HUES6 (cell line): ENCODE measurements around the gene CD79B.
A peak's percentile ranks its signal among the peaks of the same experiment; 100 is the strongest.
"Not testable (repeated sequence)": the region's sequence is repeated elsewhere in the genome, so short reads cannot be mapped to it uniquely, and the experiment has no call there.

ENCODE experiments used
- H3K27ac ChIP-seq: 2 replicates; pipeline ENCODE4 v1.7.0; 2013; ENCODE audit warnings: low read depth, mild to moderate bottlenecking, low read length, inconsistent platforms
- H3K27me3 ChIP-seq: 2 replicates; pipeline ENCODE4 v1.6.1; 2013; ENCODE audit warnings: low read length; ENCODE audit not compliant: control insufficient read depth, insufficient read depth
- H3K36me3 ChIP-seq: 2 replicates; pipeline ENCODE4 v1.6.1; 2013; ENCODE audit warnings: low read length; ENCODE audit not compliant: control insufficient read depth, insufficient read depth
- H3K4me1 ChIP-seq: 2 replicates; pipeline ENCODE4 v1.6.1; 2013; ENCODE audit warnings: low read length; ENCODE audit not compliant: control insufficient read depth, insufficient read depth
- H3K4me3 ChIP-seq: 2 replicates; pipeline ENCODE4 v1.5.1; 2013; ENCODE audit warnings: low read depth, low read length
- H3K9ac ChIP-seq: one replicate; pipeline ENCODE4 v1.6.1; 2013; ENCODE audit warnings: mild to moderate bottlenecking, low read length
- H3K9me3 ChIP-seq: 2 replicates; pipeline ENCODE4 v1.6.1; 2013; ENCODE audit warnings: low read depth, low read length; ENCODE audit not compliant: control insufficient read depth, insufficient read depth

The CD79B gene

DNA sequence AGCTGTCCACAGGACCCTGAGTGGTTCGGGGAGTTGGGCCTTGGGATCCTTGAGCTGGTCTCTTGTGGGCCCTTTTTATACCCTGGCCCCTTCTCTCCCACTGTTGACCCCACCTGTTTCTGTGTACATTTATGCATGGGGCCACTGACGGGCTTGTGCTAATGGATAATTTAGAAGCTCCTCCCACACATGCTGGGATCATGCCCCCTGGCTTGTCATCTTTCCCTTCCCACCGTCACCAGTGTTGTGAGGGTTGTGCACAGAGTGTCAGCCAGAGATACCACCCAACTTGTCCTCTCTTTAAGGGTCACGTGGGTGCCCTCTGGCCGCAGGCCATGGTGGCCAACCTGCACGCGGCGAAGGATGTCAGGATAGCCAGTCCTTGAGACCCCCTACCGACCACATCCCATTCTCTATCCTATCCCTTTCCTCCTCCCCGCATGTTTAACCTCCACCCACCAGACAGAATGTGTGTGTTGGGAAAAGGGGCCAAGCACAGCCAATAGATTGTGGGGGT is 13.3 kb downstream of the CD79B start, which contains the start of gene GH1:
TSS of gene GH1 (minus strand) at position 51 of the 517 bp plus-strand sequence. CDS start 63 bp downstream, outside the sequence.
- H3K27me3 ChIP-seq: peaks cover 18% of the 10 kb centered on the region
- not testable (repeated sequence) for H3K4me1 ChIP-seq, H3K27ac ChIP-seq, H3K9me3 ChIP-seq, H3K36me3 ChIP-seq, H3K9ac ChIP-seq
- H3K4me3 ChIP-seq: peak within 1 kb of the TSS; percentile 36

DNA sequence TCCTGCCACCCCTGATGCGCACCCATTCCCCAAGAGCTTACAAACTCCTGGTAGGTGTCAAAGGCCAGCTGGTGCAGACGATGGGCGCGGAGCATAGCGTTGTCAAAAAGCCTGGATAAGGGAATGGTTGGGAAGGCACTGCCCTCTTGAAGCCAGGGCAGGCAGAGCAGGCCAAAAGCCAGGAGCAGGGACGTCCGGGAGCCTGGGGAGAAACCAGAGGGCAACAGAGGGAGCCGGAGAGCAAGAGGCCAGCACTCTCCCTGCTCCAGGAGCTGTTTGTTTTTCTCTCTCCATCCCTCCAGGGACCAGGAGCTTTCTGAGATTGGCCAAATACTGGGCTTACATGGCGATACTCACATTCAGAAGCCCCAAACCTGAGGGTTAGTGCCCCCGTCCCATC is 13.8 kb downstream of the CD79B start:
- H3K4me1 ChIP-seq: peaks cover 7% of the 10 kb centered on the region; the same call in 1 of the 2 replicates
- peak overlapping the region; percentile 36 for H3K4me3 ChIP-seq
- H3K27ac ChIP-seq: no peak overlapping the region
- H3K9ac ChIP-seq: no peak overlapping the region
- peaks cover 18% of the 10 kb centered on the region for H3K27me3 ChIP-seq
- H3K9me3 ChIP-seq: no peaks in the 10 kb centered on the region
- no peaks in the 10 kb centered on the region for H3K36me3 ChIP-seq

DNA sequence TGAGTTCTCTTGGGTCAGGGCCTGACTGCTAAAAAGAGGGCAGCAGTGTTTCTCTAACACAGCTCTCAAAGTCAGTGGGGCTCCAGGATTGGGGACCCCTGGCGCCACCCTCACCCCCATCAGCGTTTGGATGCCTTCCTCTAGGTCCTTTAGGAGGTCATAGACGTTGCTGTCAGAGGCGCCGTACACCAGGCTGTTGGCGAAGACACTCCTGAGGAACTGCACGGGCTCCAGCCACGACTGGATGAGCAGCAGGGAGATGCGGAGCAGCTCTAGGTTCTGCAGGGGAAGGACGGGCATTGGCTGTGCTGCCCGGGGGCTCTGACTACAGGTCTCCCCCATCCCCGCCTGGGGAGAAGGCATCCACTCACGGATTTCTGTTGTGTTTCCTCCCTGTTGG is 14.5 kb downstream of the CD79B start:
- Histone ChIP-seq H3K27me3 (peaks cover 18% of the 10 kb centered on the region), H3K4me3 (peak overlapping the region; percentile 36; the same call in 1 of the 2 replicates), H3K9me3 (no peaks in the 10 kb centered on the region), H3K9ac (no peak overlapping the region), H3K27ac (no peak overlapping the region), H3K36me3 (no peaks in the 10 kb centered on the region), H3K4me1 (peaks cover 7% of the 10 kb centered on the region; the same call in 1 of the 2 replicates)

DNA sequence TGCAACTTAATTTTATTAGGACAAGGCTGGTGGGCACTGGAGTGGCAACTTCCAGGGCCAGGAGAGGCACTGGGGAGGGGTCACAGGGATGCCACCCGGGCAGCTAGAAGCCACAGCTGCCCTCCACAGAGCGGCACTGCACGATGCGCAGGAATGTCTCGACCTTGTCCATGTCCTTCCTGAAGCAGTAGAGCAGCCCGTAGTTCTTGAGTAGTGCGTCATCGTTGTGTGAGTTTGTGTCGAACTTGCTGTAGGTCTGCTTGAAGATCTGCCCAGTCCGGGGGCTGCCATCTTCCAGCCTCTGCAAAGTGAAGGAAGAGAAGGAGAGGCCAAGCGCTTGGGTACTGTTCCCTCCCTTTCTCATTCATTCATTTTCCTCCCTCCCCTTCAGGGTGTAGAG is 14.9 kb downstream of the CD79B start:
- H3K4me3 ChIP-seq, H3K27ac ChIP-seq, H3K36me3 ChIP-seq, H3K9ac ChIP-seq, H3K9me3 ChIP-seq, H3K4me1 ChIP-seq: not testable (repeated sequence)
- H3K27me3 ChIP-seq: peaks cover 18% of the 10 kb centered on the region

DNA sequence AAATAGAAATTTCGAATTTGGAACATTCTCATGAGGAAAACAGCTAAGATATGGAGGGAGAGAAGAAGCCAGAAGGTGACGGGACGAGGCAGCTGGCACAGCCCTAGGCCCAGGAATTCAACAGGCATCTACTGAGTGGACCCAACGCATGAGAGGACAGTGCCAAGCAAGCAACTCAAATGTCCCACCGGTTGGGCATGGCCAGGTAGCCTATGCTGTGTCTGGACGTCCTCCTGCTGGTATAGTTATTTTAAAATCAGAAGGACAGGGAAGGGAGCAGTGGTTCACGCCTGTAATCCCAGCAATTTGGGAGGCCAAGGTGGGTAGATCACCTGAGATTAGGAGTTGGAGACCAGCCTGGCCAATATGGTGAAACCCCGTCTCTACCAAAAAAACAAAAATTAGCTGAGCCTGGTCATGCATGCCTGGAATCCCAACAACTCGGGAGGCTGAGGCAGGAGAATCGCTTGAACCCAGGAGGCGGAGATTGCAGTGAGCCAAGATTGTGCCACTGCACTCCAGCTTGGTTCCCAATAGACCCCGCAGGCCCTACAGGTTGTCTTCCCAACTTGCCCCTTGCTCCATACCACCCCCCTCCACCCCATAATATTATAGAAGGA is 15.5 kb downstream of the CD79B start:
- no peaks in the 10 kb centered on the region for H3K36me3 ChIP-seq
- peaks cover 7% of the 10 kb centered on the region; the same call in 1 of the 2 replicates for H3K4me1 ChIP-seq

DNA sequence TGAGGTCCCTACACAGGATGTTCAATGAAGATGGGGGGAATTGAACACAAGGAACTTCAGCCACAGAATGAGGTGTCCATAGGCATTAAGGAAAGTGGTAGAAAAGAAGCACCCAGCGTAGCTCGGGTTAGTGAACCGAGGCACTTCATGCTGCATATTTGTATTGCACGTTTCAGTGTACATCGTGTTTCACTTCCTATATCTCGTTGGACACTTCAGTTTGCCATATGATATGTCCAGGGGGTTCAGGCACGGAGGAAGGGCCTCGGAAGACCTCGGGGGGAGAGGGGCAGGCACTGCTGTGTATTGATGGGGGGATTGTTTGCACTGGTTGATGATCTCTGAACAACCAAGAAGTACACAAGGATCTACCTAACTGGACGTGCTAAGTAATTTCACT is 16.4 kb downstream of the CD79B start:
- H3K27ac ChIP-seq, H3K9ac ChIP-seq, H3K4me3 ChIP-seq, H3K9me3 ChIP-seq, H3K36me3 ChIP-seq, H3K4me1 ChIP-seq: not testable (repeated sequence)
- H3K27me3 ChIP-seq: peaks cover 18% of the 10 kb centered on the region

More for the DNA sequence above, 15.5 kb downstream of the CD79B start:
- Histone ChIP-seq H3K9me3 (no peaks in the 10 kb centered on the region), H3K27ac (no peak overlapping the region), H3K9ac (peak overlapping the region; percentile 16), H3K4me3 (no peak overlapping the region), H3K27me3 (peaks cover 18% of the 10 kb centered on the region)

DNA sequence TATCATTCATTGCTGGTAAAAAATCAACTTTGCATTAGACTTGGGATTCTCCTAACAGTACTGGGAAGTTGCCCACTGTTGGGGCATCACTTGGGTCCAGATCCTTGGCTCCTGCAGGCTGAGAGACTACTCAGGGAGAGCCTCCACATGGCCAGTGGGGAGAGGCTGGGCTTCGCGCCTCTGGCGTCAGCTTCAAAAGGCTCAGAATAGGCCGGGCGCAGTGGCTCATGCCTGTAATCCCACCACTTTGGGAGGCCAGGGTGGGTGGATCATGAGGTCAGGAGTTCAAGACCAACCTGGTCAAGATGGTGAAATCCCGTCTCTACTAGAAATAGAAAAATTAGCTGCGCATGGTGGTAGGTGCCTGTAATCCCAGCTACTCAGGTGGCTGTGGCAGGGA is 17.7 kb downstream of the CD79B start:
- Histone ChIP-seq H3K4me1 (peaks cover 7% of the 10 kb centered on the region; the same call in 1 of the 2 replicates), H3K4me3 (no peak overlapping the region), H3K27me3 (peaks cover 20% of the 10 kb centered on the region), H3K9me3 (no peaks in the 10 kb centered on the region), H3K36me3 (no peaks in the 10 kb centered on the region), H3K27ac (no peak overlapping the region), H3K9ac (no peak overlapping the region)

DNA sequence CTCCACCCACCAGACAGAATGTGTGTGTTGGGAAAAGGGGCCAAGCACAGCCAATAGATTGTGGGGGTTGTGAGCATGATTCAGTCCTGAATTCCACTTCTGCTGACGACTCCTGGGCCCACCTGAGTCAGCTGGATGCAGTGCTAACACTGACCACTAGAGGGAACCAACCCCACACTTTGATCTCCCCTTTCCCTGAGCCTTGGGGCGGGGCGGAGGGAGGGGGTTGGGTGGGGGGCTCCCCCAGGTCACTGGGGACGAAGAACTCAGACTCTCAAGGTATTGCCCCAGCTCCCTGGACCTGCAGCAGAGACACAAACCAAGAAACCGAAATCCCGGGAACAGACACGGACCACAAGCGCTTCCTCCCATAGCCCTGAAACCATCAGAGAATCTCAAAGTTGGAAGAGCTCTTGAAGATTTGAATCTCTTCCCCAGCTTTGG is 20.5 kb downstream of the CD79B start:
- H3K36me3 ChIP-seq: no peaks in the 10 kb centered on the region
- no peak overlapping the region for H3K4me3 ChIP-seq
- H3K9me3 ChIP-seq: no peaks in the 10 kb centered on the region
- H3K9ac ChIP-seq: no peak overlapping the region
- no peak overlapping the region for H3K27ac ChIP-seq
- H3K27me3 ChIP-seq: peaks cover 8% of the 10 kb centered on the region
- H3K4me1 ChIP-seq: peaks cover 3% of the 10 kb centered on the region; the same call in 1 of the 2 replicates

DNA sequence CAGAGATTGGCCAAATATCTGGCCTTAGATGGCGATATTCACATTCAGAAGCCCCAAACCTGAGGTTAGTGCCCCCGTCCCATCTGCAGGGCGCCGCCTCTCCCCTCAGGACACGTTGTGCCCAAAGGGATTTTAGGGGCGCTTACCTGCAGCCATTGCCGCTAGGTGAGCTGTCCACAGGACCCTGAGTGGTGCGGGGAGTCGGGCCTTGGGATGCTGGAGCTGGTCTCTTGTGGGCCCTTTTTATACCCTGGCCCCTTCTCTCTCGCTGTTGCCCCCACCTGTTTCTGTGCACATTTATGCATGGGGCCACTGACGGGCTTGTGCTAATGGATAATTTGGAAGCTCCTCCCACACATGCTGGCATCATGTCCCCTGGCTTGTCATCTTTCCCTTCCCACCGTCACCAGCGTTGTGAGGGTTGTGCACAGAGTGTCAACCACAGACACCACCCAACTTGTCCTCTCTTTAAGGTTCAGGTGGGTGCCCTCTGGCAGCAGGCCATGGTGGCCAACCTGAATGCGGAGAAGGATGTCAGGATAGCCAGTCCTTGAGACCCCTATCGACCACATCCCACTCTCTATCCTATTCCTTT is 21.0 kb downstream of the CD79B start, which contains the start of gene CSHL1:
TSS of gene CSHL1 (minus strand) at position 218 of the 595 bp plus-strand sequence. CDS start at position 156, 62 bp downstream.
- Histone ChIP-seq H3K4me3 (no peak within 1 kb of the TSS), H3K36me3 (no peaks in the 10 kb centered on the region), H3K9me3 (no peaks in the 10 kb centered on the region), H3K27ac (no peak within 1 kb of the TSS), H3K9ac (no peak within 1 kb of the TSS), H3K4me1 (peaks cover 3% of the 10 kb centered on the region; the same call in 1 of the 2 replicates), H3K27me3 (peaks cover 2% of the 10 kb centered on the region)

DNA sequence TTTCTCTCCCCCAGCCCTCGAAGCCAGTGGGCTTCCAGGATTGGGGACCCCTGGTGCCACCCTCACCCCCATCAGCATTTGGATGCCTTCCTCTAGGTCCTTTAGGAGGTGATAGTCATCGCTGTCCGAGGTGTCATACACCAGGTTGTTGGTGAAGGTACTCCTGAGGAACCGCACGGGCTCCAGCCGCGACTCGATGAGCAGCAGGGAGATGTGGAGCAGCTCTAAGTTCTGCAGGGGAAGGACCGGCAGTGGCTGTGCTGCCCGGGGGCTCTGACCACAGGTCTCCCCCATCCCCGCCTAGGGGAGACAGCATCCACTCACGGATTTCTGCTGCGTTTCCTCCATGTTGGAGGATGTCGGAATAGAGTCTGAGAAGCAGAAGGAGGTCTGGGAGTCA is 22.0 kb downstream of the CD79B start:
- H3K9me3 ChIP-seq: no peaks in the 10 kb centered on the region
- no peak overlapping the region for H3K4me3 ChIP-seq
- no peak overlapping the region for H3K9ac ChIP-seq
- H3K27me3 ChIP-seq: peaks cover 2% of the 10 kb centered on the region
- no peaks in the 10 kb centered on the region for H3K36me3 ChIP-seq
- peaks cover 3% of the 10 kb centered on the region; the same call in 1 of the 2 replicates for H3K4me1 ChIP-seq
- H3K27ac ChIP-seq: no peak overlapping the region

DNA sequence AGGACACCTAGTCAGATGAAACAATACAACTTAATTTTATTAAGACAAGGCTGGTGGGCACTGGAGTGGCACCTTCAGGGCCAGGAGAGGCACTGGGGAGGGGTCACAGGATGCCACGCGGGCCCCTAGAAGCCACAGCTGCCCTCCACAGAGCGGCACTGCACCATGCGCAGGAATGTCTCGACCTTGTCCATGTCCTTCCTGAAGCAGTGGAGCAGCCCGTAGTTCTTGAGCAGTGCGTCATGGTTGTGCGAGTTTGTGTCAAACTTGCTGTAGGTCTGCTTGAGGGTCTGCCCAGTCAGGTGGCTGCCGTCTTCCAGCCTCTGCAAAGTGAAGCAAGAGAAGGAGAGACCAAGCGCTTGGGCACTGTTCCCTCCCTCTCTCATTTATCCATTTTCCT is 22.5 kb downstream of the CD79B start:
- H3K9ac ChIP-seq, H3K27ac ChIP-seq, H3K4me3 ChIP-seq, H3K36me3 ChIP-seq, H3K9me3 ChIP-seq, H3K27me3 ChIP-seq, H3K4me1 ChIP-seq: not testable (repeated sequence)
